ENCODE data around the gene SF3B2.

Gene SF3B2

GRCh38 chr11:66082946-66083698 lies 31.0 kb downstream of the SF3B2 start:
- Histone ChIP-seq H3K79me2 (ENCODE audit: control insufficient read depth, insufficient read depth, low read length) (peaks cover 15% of the 10 kb centered on the region), H3K4ac (ENCODE audit: low read depth, low read length) (no peak overlapping the region), H3K79me1 (ENCODE audit: low read length) (peaks cover 26% of the 10 kb centered on the region), H3K9ac (ENCODE audit: low read length) (no peak overlapping the region), H3K23ac (ENCODE audit: low read length) (no peak overlapping the region), H3K56ac (ENCODE audit: low read length) (no peak overlapping the region), H2BK120ac (ENCODE audit: low read depth, low read length) (no peak overlapping the region), H3K4me1 (ENCODE audit: control insufficient read depth, low read depth, low read length) (peaks cover 2% of the 10 kb centered on the region), H4K5ac (ENCODE audit: low read length) (no peak overlapping the region), H4K8ac (ENCODE audit: low read depth, low read length) (no peak overlapping the region), H2BK15ac (replicated peaks; ENCODE audit: low read depth) (no peak overlapping the region), H3K4me2 (ENCODE audit: low read length) (no peak overlapping the region), H3K18ac (ENCODE audit: low read length) (no peak overlapping the region), H3K4me3 (ENCODE audit: low read length) (no peak overlapping the region), H3K27me3 (ENCODE audit: insufficient read depth, low read length, poor library complexity) (no peaks in the 10 kb centered on the region), H3K27ac (ENCODE audit: low read depth, low read length) (no peak overlapping the region), H3K36me3 (ENCODE audit: control insufficient read depth, insufficient read depth, low read length) (no peaks in the 10 kb centered on the region), H2BK5ac (ENCODE audit: low read length) (no peak overlapping the region), H2AK5ac (ENCODE audit: low read length) (no peak overlapping the region)
- DNase-seq = no peak
- no CpG with 5 or more reads among the region's 4 CpGs for WGBS (ENCODE audit: extremely low coverage, insufficient coverage, low lambda C conversion rate)

- Histone ChIP-seq H2BK120ac (ENCODE audit: low read depth, low read length) (no peak overlapping the region), H3K56ac (ENCODE audit: low read length) (no peak overlapping the region), H3K4me2 (ENCODE audit: low read length) (no peak overlapping the region), H3K4me1 (ENCODE audit: control insufficient read depth, low read depth, low read length) (peaks cover 2% of the 10 kb centered on the region), H3K27ac (ENCODE audit: low read depth, low read length) (no peak overlapping the region), H3K36me3 (ENCODE audit: control insufficient read depth, insufficient read depth, low read length) (no peaks in the 10 kb centered on the region), H3K23ac (ENCODE audit: low read length) (no peak overlapping the region), H3K18ac (ENCODE audit: low read length) (no peak overlapping the region), H3K79me2 (ENCODE audit: control insufficient read depth, insufficient read depth, low read length) (peaks cover 16% of the 10 kb centered on the region), H3K27me3 (ENCODE audit: insufficient read depth, low read length, poor library complexity) (no peaks in the 10 kb centered on the region), H3K4ac (ENCODE audit: low read depth, low read length) (no peak overlapping the region), H2BK5ac (ENCODE audit: low read length) (no peak overlapping the region), H4K8ac (ENCODE audit: low read depth, low read length) (no peak overlapping the region), H3K9ac (ENCODE audit: low read length) (no peak overlapping the region), H2AK5ac (ENCODE audit: low read length) (no peak overlapping the region), H3K4me3 (ENCODE audit: low read length) (no peak overlapping the region), H2BK15ac (replicated peaks; ENCODE audit: low read depth) (no peak overlapping the region), H4K5ac (ENCODE audit: low read length) (no peak overlapping the region), H3K79me1 (ENCODE audit: low read length) (peaks cover 28% of the 10 kb centered on the region)
- no peak for DNase-seq
- no CpG with 5 or more reads among the region's 3 CpGs for WGBS (ENCODE audit: extremely low coverage, insufficient coverage, low lambda C conversion rate)
Measured at GRCh38 chr11:66083767-66084166, 31.6 kb downstream of the SF3B2 start.

GRCh38 chr11:66084821-66085475 lies 32.8 kb downstream of the SF3B2 start:
- Histone ChIP-seq H3K79me2 (ENCODE audit: control insufficient read depth, insufficient read depth, low read length) (peaks cover 11% of the 10 kb centered on the region), H4K8ac (ENCODE audit: low read depth, low read length) (no peak overlapping the region), H3K4me1 (ENCODE audit: control insufficient read depth, low read depth, low read length) (peaks cover 2% of the 10 kb centered on the region), H3K4ac (ENCODE audit: low read depth, low read length) (no peak overlapping the region), H3K4me2 (ENCODE audit: low read length) (no peak overlapping the region), H2BK15ac (replicated peaks; ENCODE audit: low read depth) (no peak overlapping the region), H3K18ac (ENCODE audit: low read length) (no peak overlapping the region), H3K23ac (ENCODE audit: low read length) (no peak overlapping the region), H3K9ac (ENCODE audit: low read length) (no peak overlapping the region), H3K27ac (ENCODE audit: low read depth, low read length) (no peak overlapping the region), H3K56ac (ENCODE audit: low read length) (no peak overlapping the region), H2AK5ac (ENCODE audit: low read length) (no peak overlapping the region), H3K27me3 (ENCODE audit: insufficient read depth, low read length, poor library complexity) (no peaks in the 10 kb centered on the region), H3K79me1 (ENCODE audit: low read length) (peaks cover 24% of the 10 kb centered on the region), H2BK120ac (ENCODE audit: low read depth, low read length) (no peak overlapping the region), H2BK5ac (ENCODE audit: low read length) (no peak overlapping the region), H3K36me3 (ENCODE audit: control insufficient read depth, insufficient read depth, low read length) (no peaks in the 10 kb centered on the region), H4K5ac (ENCODE audit: low read length) (no peak overlapping the region), H3K4me3 (ENCODE audit: low read length) (no peak overlapping the region)
- DNase-seq = no peak
- no CpG with 5 or more reads among the region's 3 CpGs for WGBS (ENCODE audit: extremely low coverage, insufficient coverage, low lambda C conversion rate)

- Histone ChIP-seq H3K4me2 (ENCODE audit: low read length) (no peak overlapping the region), H3K18ac (ENCODE audit: low read length) (no peak overlapping the region), H3K79me2 (ENCODE audit: control insufficient read depth, insufficient read depth, low read length) (peaks cover 7% of the 10 kb centered on the region), H3K23ac (ENCODE audit: low read length) (no peak overlapping the region), H3K4me3 (ENCODE audit: low read length) (no peak overlapping the region), H3K27me3 (ENCODE audit: insufficient read depth, low read length, poor library complexity) (no peaks in the 10 kb centered on the region), H2BK120ac (ENCODE audit: low read depth, low read length) (no peak overlapping the region), H3K56ac (ENCODE audit: low read length) (no peak overlapping the region), H3K4me1 (ENCODE audit: control insufficient read depth, low read depth, low read length) (peaks cover 2% of the 10 kb centered on the region), H3K27ac (ENCODE audit: low read depth, low read length) (no peak overlapping the region), H4K8ac (ENCODE audit: low read depth, low read length) (no peak overlapping the region), H3K4ac (ENCODE audit: low read depth, low read length) (no peak overlapping the region), H2BK5ac (ENCODE audit: low read length) (no peak overlapping the region), H3K79me1 (ENCODE audit: low read length) (peaks cover 16% of the 10 kb centered on the region), H4K5ac (ENCODE audit: low read length) (no peak overlapping the region), H3K36me3 (ENCODE audit: control insufficient read depth, insufficient read depth, low read length) (no peaks in the 10 kb centered on the region), H2BK15ac (replicated peaks; ENCODE audit: low read depth) (no peak overlapping the region), H3K9ac (ENCODE audit: low read length) (no peak overlapping the region), H2AK5ac (ENCODE audit: low read length) (no peak overlapping the region)
- no peak for DNase-seq
- no CpG with 5 or more reads among the region's 9 CpGs for WGBS (ENCODE audit: extremely low coverage, insufficient coverage, low lambda C conversion rate)
Measured at GRCh38 chr11:66087148-66087908, 35.2 kb downstream of the SF3B2 start.

GRCh38 chr11:66089067-66089466 lies 36.9 kb downstream of the SF3B2 start:
- no peak overlapping the region for H3K4ac ChIP-seq (ENCODE audit: low read depth, low read length)
- no peak for DNase-seq
- H3K27me3 ChIP-seq (ENCODE audit: insufficient read depth, low read length, poor library complexity) = no peaks in the 10 kb centered on the region
- no peak overlapping the region for H3K4me2 ChIP-seq (ENCODE audit: low read length)
- H4K5ac ChIP-seq (ENCODE audit: low read length) = no peak overlapping the region
- H2BK120ac ChIP-seq (ENCODE audit: low read depth, low read length) = no peak overlapping the region
- no peak overlapping the region for H3K56ac ChIP-seq (ENCODE audit: low read length)
- H2BK15ac ChIP-seq (replicated peaks; ENCODE audit: low read depth) = no peak overlapping the region
- H3K36me3 ChIP-seq (ENCODE audit: control insufficient read depth, insufficient read depth, low read length) = no peaks in the 10 kb centered on the region
- no peak overlapping the region for H3K23ac ChIP-seq (ENCODE audit: low read length)
- no peak overlapping the region for H2AK5ac ChIP-seq (ENCODE audit: low read length)
- no peak overlapping the region for H3K18ac ChIP-seq (ENCODE audit: low read length)
- H3K79me2 ChIP-seq (ENCODE audit: control insufficient read depth, insufficient read depth, low read length) = peaks cover 7% of the 10 kb centered on the region
- peaks cover 11% of the 10 kb centered on the region for H3K79me1 ChIP-seq (ENCODE audit: low read length)
- no peak overlapping the region for H3K4me3 ChIP-seq (ENCODE audit: low read length)
- no peak overlapping the region for H2BK5ac ChIP-seq (ENCODE audit: low read length)
- no CpG with 5 or more reads among the region's 3 CpGs for WGBS (ENCODE audit: extremely low coverage, insufficient coverage, low lambda C conversion rate)
- no peaks in the 10 kb centered on the region for H3K4me1 ChIP-seq (ENCODE audit: control insufficient read depth, low read depth, low read length)
- no peak overlapping the region for H3K9ac ChIP-seq (ENCODE audit: low read length)
- H4K8ac ChIP-seq (ENCODE audit: low read depth, low read length) = no peak overlapping the region
- H3K27ac ChIP-seq (ENCODE audit: low read depth, low read length) = no peak overlapping the region

Data from mesendoderm (in vitro differentiated cells).